Activated B cell treated with CpG ODN at 0.5 μM for 24 hours (primary cell): ENCODE measurements around the gene MED13L. TPM values are rescaled to one million over a fixed set of nuclear protein-coding genes. Genes with fewer than 3 reads are reported as not detected.

ENCODE experiments used
- ATAC-seq: fragments of 200-7000 bp; cut with Tn5 transposase; one replicate; pipeline ENCODE4 v1.10.0; 2021; ENCODE audit warnings: low read depth, mild to moderate bottlenecking, moderate library complexity
- CTCF ChIA-PET: fragments of 350-600 bp; sonication (Branson Sonifier 250); formaldehyde crosslinking; loops from one replicate; lab custom pipeline; 2021; ENCODE audit warnings: antibody characterized with exemption; lab: Charles Lee
- POLR2A ChIA-PET: fragments of 350-600 bp; sonication (Branson Sonifier 250); formaldehyde crosslinking; loops from one replicate; lab custom pipeline; 2021; ENCODE audit warnings: antibody characterized with exemption; lab: Charles Lee
- DNase-seq: peaks from one replicate; pipeline ENCODE4 v3.0.0; 2022
- H3K27ac Mint-ChIP-seq: one replicate; pipeline ENCODE4 v1.8.0; 2020; ENCODE audit warnings: mixed read lengths
- H3K27me3 Mint-ChIP-seq: one replicate; pipeline ENCODE4 v1.8.0; 2021; ENCODE audit warnings: mixed read lengths
- H3K36me3 Mint-ChIP-seq: one replicate; pipeline ENCODE4 v1.8.0; 2021; ENCODE audit warnings: low read depth, mixed read lengths
- H3K4me1 Mint-ChIP-seq: one replicate; pipeline ENCODE4 v1.8.0; 2021; ENCODE audit warnings: mixed read lengths
- H3K4me3 Mint-ChIP-seq: one replicate; pipeline ENCODE4 v1.8.0; 2020; ENCODE audit warnings: mild to moderate bottlenecking, mixed read lengths
- H3K9me3 Mint-ChIP-seq: one replicate; pipeline ENCODE4 v1.8.0; 2020; ENCODE audit warnings: mixed read lengths
- CTCF ChIP-seq: fragments of 200-600 bp; IDR thresholded peaks from one replicate; pipeline ENCODE4 v1.8.0; 2022; ENCODE audit warnings: antibody characterized with exemption, mild to moderate bottlenecking
- intact Hi-C: fragments of 100-400 bp; cut with micrococcal nuclease; formaldehyde crosslinking; loops from one replicate; pipeline ENCODE4 v1.15.1; 2024
- total RNA-seq: library from RNA; stranded (reverse); gene quantifications from 2 replicates; pipeline ENCODE4 v1.2.3, GENCODE V29; 2022

Gene MED13L
- total RNA-seq, 1 donor from 2014 or later: 183 TPM

GRCh38 chr12:115957686-115958290 lies 319.7 kb downstream of the MED13L start:
- ATAC-seq: no peak
- ChIA-PET POLR2A (no interaction called here), CTCF (no interaction called here)
- DNase-seq: no peak
- Mint-ChIP-seq H3K36me3 (peaks cover 52% of the 10 kb centered on the region), H3K9me3 (no peaks in the 10 kb centered on the region), H3K4me3 (no peak overlapping the region), H3K27me3 (no peaks in the 10 kb centered on the region), H3K27ac (no peak overlapping the region), H3K4me1 (no peaks in the 10 kb centered on the region)
- intact Hi-C loops: no loop called here
- no peak for TF ChIP-seq CTCF

GRCh38 chr12:115956659-115957058 lies 320.8 kb downstream of the MED13L start:
- no peak for TF ChIP-seq CTCF

GRCh38 chr12:115956236-115956635 lies 321.3 kb downstream of the MED13L start:
- Mint-ChIP-seq H3K9me3 (no peaks in the 10 kb centered on the region), H3K27me3 (no peaks in the 10 kb centered on the region), H3K36me3 (peaks cover 41% of the 10 kb centered on the region), H3K27ac (no peak overlapping the region), H3K4me3 (no peak overlapping the region), H3K4me1 (no peaks in the 10 kb centered on the region)
- DNase-seq (no peak), ATAC-seq (no peak)
- ChIA-PET POLR2A (no interaction called here), CTCF (no interaction called here)
- no peak for TF ChIP-seq CTCF
- intact Hi-C loops: no loop called here

More at GRCh38 chr12:115956659-115957058, 320.8 kb downstream of the MED13L start:
- Mint-ChIP-seq H3K27me3 (no peaks in the 10 kb centered on the region), H3K27ac (no peak overlapping the region), H3K9me3 (no peaks in the 10 kb centered on the region), H3K36me3 (peaks cover 45% of the 10 kb centered on the region), H3K4me3 (no peak overlapping the region), H3K4me1 (no peaks in the 10 kb centered on the region)
- no peak for DNase-seq
- no peak for ATAC-seq
- ChIA-PET CTCF (no interaction called here), POLR2A (no interaction called here)
- intact Hi-C loops: no loop called here

GRCh38 chr12:115953450-115953849 lies 324.0 kb downstream of the MED13L start:
- H3K4me1 Mint-ChIP-seq: no peaks in the 10 kb centered on the region
- peaks cover 28% of the 10 kb centered on the region for H3K36me3 Mint-ChIP-seq
- POLR2A ChIA-PET: no interaction called here
- TF ChIP-seq CTCF: no peak
- DNase-seq (no peak), ATAC-seq (no peak)
- H3K27me3 Mint-ChIP-seq: no peaks in the 10 kb centered on the region
- H3K9me3 Mint-ChIP-seq: no peaks in the 10 kb centered on the region
- intact Hi-C loops: no loop called here
- H3K4me3 Mint-ChIP-seq: no peak overlapping the region
- no peak overlapping the region for H3K27ac Mint-ChIP-seq
- CTCF ChIA-PET: no interaction called here

GRCh38 chr12:115953031-115953430 lies 324.5 kb downstream of the MED13L start:
- intact Hi-C loops: no loop called here
- ATAC-seq (no peak), DNase-seq (no peak)
- H3K27ac Mint-ChIP-seq: no peak overlapping the region
- H3K36me3 Mint-ChIP-seq: peaks cover 24% of the 10 kb centered on the region
- H3K27me3 Mint-ChIP-seq: no peaks in the 10 kb centered on the region
- ChIA-PET CTCF (no interaction called here), POLR2A (no interaction called here)
- H3K9me3 Mint-ChIP-seq: no peaks in the 10 kb centered on the region
- H3K4me1 Mint-ChIP-seq: no peaks in the 10 kb centered on the region
- TF ChIP-seq CTCF: no peak
- no peak overlapping the region for H3K4me3 Mint-ChIP-seq
